ENCODE results near the gene TEX50.
A peak's percentile ranks its signal among the peaks of the same experiment; 100 is the strongest.
"Not testable (repeated sequence)": the region's sequence is repeated elsewhere in the genome, so short reads cannot be mapped to it uniquely, and the experiment has no call there.

Gene TEX50

GRCh38 chr1:173635116-173635515 lies at the start of gene TEX50:
TEX50 (plus strand) TSS chr1:173635338; CDS start chr1:173635522, 184 bp downstream.
- H3K27ac ChIP-seq: no peak within 1 kb of the TSS
- H3K4me3 ChIP-seq: no peak within 1 kb of the TSS

GRCh38 chr1:173590557-173590956 lies 44.6 kb upstream of the TEX50 start:
- no peak overlapping the region for H3K27ac ChIP-seq
- H3K4me3 ChIP-seq: no peak overlapping the region

GRCh38 chr1:173591138-173591537 lies 44.0 kb upstream of the TEX50 start:
- H3K4me3 ChIP-seq, H3K27ac ChIP-seq: not testable (repeated sequence)

DNA sequence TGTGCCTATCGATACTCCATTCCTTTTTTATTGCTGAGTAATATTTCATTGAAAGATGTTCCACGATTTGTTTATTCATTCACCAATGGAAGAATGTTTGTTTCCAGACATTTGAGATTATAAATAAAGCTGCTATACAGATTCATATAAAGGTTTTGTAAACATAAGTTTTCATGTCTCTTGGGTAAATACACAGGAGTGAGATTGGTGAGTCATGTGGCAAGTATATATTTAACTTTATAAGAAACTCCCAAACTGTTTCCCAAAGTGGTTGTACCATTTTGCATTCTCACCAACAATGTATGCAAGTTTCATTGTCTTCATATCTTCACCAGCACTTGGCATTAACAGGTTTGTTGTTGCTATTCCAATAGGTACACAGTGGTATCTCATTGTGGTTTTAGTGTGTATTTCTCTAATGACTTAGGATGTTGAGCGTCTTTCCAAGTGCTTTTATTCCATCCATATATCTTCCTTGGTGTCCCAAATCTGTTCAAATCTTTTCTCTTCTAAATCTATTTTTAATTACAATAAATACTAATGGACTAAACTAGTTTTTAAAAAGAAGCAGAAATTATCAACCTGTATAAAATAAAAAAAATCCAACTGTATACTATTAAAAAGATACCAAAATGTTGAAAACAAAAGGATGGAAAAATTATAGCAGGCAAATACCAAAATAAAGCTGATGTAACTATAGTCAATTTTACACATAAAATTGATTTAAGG lies 38.9 kb upstream of the TEX50 start:
- Histone ChIP-seq H3K4me3 (no peak overlapping the region), H3K27ac (no peak overlapping the region)

DNA sequence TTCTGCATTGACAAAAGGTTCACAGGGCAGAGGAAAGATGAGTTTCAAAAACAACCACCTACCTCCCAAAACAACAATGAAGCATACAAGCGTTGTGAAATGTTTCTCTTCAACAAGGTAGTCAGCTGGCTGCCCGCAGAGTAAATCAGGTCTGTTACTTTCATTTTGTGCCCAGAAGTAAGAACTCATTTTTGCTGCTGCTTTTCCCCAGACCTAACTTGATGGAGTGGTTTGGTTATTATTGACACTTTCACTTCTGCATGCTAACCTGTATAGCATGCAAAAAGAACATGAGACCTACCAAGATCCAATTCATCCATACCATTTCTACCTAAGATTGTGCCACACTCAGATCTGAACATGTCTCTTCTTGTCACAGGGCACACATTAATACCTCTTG lies 33.5 kb upstream of the TEX50 start:
- Histone ChIP-seq H3K4me3 (no peak overlapping the region), H3K27ac (no peak overlapping the region)

DNA sequence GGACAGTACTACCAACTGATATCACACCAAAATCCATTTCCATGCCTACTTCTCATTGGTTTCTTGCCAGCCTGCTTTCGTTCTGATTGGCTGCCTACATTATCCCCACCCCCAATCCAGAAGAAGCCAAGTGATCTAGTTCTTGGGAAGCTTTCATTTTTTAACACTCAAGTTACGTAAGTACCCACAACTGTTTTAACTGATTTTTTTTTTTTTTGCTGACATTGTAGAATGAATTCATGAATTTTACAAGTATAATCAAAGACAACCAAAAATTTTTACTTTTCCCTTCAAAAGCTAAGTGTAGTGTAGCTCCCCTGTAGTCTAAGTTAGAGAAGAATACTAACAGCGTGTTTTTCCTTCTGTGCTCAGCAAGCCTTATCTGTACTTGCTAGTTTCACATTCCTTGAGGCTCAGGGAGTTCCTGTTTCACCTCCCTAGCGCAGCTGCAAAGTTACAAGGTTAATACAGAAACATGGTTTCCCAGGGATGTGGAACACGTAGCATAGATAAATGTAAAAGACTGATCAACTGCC lies 32.0 kb upstream of the TEX50 start, which contains the start of gene SLC9C2:
Gene SLC9C2, minus strand, starts transcription at position 17 of the 536 bp plus-strand sequence. CDS start 1,296 bp downstream, outside the sequence.
- H3K27ac ChIP-seq: peak within 1 kb of the TSS in 1 of 21 experiments; percentile 7

GRCh38 chr1:173608503-173609216 lies 26.5 kb upstream of the TEX50 start:
- H3K4me3 ChIP-seq: no peak overlapping the region
- no peak overlapping the region for H3K27ac ChIP-seq

More for the DNA sequence above, 32.0 kb upstream of the TEX50 start, which contains the start of gene SLC9C2:
- H3K4me3 ChIP-seq: peak within 1 kb of the TSS in 1 of 7 experiments; percentile 18

DNA sequence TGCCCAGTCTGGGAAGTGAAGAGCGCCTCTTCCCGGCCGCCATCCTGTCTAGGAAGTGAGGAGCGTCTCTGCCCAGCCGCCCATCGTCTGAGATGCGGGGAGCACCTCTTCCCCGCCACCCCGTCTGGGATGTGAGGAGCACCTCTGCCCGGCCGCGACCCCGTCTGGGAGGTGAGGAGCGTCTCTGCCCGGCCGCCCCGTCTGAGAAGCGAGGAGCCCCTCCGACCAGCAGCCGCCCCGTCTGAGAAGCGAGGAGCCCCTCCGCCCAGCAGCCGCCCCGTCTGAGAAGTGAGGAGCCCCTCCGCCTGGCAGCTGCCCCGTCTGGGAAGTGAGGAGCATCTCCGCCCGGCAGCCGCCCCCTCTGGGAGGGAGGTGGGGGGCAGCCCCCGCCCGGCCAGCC lies 22.1 kb upstream of the TEX50 start:
- H3K27ac ChIP-seq, H3K4me3 ChIP-seq: not testable (repeated sequence)

GRCh38 chr1:173616859-173617258 lies 18.3 kb upstream of the TEX50 start:
- Histone ChIP-seq H3K27ac (no peak overlapping the region), H3K4me3 (no peak overlapping the region)

- Histone ChIP-seq H3K4me3 (no peak overlapping the region), H3K27ac (no peak overlapping the region)
Observed at GRCh38 chr1:173627269-173627668, 7.9 kb upstream of the TEX50 start.

DNA sequence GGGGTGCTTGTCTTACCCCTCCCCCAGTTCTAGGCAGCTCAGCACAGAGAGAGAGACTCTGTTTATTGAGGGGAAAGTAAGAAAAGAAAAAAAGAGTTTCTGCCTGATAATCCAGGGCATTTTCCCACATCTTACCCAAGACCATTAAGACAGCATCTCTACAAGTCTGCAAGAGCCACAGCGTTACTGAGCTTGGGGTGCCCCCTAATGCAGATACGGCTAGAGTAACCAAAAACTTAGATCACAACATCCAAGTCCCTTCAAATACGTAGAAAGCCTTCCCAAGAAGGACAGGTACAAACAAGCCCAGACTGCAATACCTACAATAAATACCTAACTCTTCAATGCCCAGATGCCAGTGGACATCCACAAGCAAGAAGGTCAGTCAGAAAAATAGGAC lies 6.2 kb upstream of the TEX50 start:
- H3K4me3 ChIP-seq: no peak overlapping the region
- H3K27ac ChIP-seq: no peak overlapping the region

DNA sequence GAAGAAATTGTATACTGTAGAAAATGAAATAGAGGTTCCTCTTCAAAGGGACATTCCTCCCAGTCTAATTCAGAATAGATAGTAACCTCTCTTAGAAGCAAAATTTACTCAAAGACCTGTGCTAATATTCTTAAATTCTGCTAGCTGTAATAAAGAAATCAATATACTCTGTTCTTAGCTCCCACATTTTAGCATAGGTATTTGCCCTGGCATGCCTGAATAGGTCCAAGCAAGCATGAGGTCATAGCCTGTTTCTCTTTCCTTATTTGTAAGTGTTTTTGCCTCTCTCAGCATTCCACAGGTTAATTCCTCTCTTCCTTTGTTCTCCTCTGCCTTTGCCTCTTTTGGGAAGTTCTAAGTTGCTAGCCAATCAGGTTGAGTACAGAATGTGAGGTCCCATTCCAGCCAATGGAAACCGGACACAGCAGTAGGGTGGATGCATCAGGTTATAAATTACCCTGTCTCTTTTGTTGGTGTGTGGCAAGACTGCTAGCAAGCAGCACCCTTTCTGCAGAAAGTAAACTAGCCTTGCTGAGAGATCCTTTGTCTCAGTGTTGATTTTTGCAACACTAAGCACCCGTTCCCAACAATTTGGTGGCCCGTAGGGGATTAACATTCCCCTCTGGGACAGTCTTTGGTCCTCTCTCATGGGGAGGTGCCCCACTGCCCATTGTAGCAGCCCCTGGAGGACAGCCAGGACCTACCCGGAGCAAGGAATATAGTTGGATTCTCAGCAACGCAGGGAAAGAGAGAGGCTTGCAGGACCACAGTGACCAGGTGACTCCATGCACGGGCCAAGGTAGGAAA lies 2.3 kb downstream of the TEX50 start:
- H3K27ac ChIP-seq, H3K4me3 ChIP-seq: not testable (repeated sequence)

- Histone ChIP-seq H3K4me3 (no peak overlapping the region), H3K27ac (no peak overlapping the region)
Observed at GRCh38 chr1:173638043-173639021, 3.2 kb downstream of the TEX50 start.

GRCh38 chr1:173639102-173639501 lies 4.0 kb downstream of the TEX50 start:
- Histone ChIP-seq H3K4me3 (no peak overlapping the region), H3K27ac (no peak overlapping the region)

GRCh38 chr1:173642450-173643139 lies 7.5 kb downstream of the TEX50 start:
- H3K27ac ChIP-seq, H3K4me3 ChIP-seq: not testable (repeated sequence)

GRCh38 chr1:173646656-173647055 lies 11.5 kb downstream of the TEX50 start:
- no peak overlapping the region for H3K27ac ChIP-seq

GRCh38 chr1:173648880-173649605 lies 13.9 kb downstream of the TEX50 start:
- H3K4me3 ChIP-seq: no peak overlapping the region

More at GRCh38 chr1:173646656-173647055, 11.5 kb downstream of the TEX50 start:
- no peak overlapping the region for H3K4me3 ChIP-seq

GRCh38 chr1:173660306-173660705 lies 25.2 kb downstream of the TEX50 start:
- Histone ChIP-seq H3K4me3 (no peak overlapping the region), H3K27ac (no peak overlapping the region)

More at GRCh38 chr1:173648880-173649605, 13.9 kb downstream of the TEX50 start:
- H3K27ac ChIP-seq: no peak overlapping the region
